ENCODE results near the gene PLCL2.
"Not testable (repeated sequence)": the region's sequence is repeated elsewhere in the genome, so short reads cannot be mapped to it uniquely, and the experiment has no call there.

PLCL2 gene

GRCh38 chr3:16923112-16923511 lies 38.4 kb downstream of the PLCL2 start:
- no peak for DNase-seq

- DNase-seq = no peak
Observed at GRCh38 chr3:16927485-16927884, 42.7 kb downstream of the PLCL2 start.

- DNase-seq = no peak
Observed at GRCh38 chr3:16928386-16929132, 43.8 kb downstream of the PLCL2 start.

- DNase-seq = no peak
Observed at GRCh38 chr3:16929311-16929710, 44.6 kb downstream of the PLCL2 start.

GRCh38 chr3:16932877-16933276 lies 48.1 kb downstream of the PLCL2 start:
- DNase-seq = no peak

GRCh38 chr3:16935781-16936180 lies 51.0 kb downstream of the PLCL2 start:
- no peak for DNase-seq

- DNase-seq = peak; percentile 28
Observed at GRCh38 chr3:16936233-16936632, 51.5 kb downstream of the PLCL2 start.

GRCh38 chr3:16936676-16937230 lies 52.0 kb downstream of the PLCL2 start:
- DNase-seq = no peak

- no peak for DNase-seq
Observed at GRCh38 chr3:16937326-16937845, 52.6 kb downstream of the PLCL2 start.

GRCh38 chr3:16940769-16941700 lies 56.3 kb downstream of the PLCL2 start:
- DNase-seq = no peak

- no peak for DNase-seq
Observed at GRCh38 chr3:16942955-16943354, 58.2 kb downstream of the PLCL2 start.

GRCh38 chr3:16943857-16944256 lies 59.1 kb downstream of the PLCL2 start:
- DNase-seq = no peak

- DNase-seq = no peak
Observed at GRCh38 chr3:16944356-16944755, 59.6 kb downstream of the PLCL2 start.

GRCh38 chr3:16945330-16945729 lies 60.6 kb downstream of the PLCL2 start:
- DNase-seq = no peak

- no peak for DNase-seq
Observed at GRCh38 chr3:16950282-16950681, 65.5 kb downstream of the PLCL2 start.

GRCh38 chr3:16950845-16951244 lies 66.1 kb downstream of the PLCL2 start:
- no peak for DNase-seq

- DNase-seq = not testable (repeated sequence)
Observed at GRCh38 chr3:16957852-16958251, 73.1 kb downstream of the PLCL2 start.

- DNase-seq = no peak
Observed at GRCh38 chr3:16960125-16960524, 75.4 kb downstream of the PLCL2 start.

- DNase-seq = no peak
Observed at GRCh38 chr3:16961621-16962205, 77.0 kb downstream of the PLCL2 start.

- DNase-seq = no peak
Observed at GRCh38 chr3:16975083-16975482, 90.3 kb downstream of the PLCL2 start.

- DNase-seq = no peak
Observed at GRCh38 chr3:16978234-16978920, 93.6 kb downstream of the PLCL2 start.

GRCh38 chr3:16978921-16979271 lies 94.1 kb downstream of the PLCL2 start:
- DNase-seq = no peak

Measured in activated gamma-delta T cell treated with Interleukin-2 at 50 U/mL for 16 hours (primary cell).